ENCODE measurements around the gene FGFBP2.

- TF ChIP-seq BHLHE40 (IDR thresholded peaks at IDR 0.05; ENCODE audit: borderline replicate concordance) (no peak), PKNOX1 (IDR thresholded peaks at IDR 0.05) (no peak), FOXM1 (IDR thresholded peaks at IDR 0.05; ENCODE audit: borderline replicate concordance) (no peak), SP1 (IDR thresholded peaks at IDR 0.05) (no peak), CTBP1 (IDR thresholded peaks at IDR 0.05; ENCODE audit: borderline replicate concordance) (no peak), LEF1 (IDR thresholded peaks at IDR 0.05; ENCODE audit: borderline replicate concordance) (no peak), SUZ12 (IDR thresholded peaks at IDR 0.05) (no peak)
Observed at GRCh38 chr4:15935504-15936402, 27.2 kb downstream of the FGFBP2 start.
